CD4-positive, alpha-beta T cell treated with Interleukin-4 for 1 hour (primary cell): ENCODE measurements around the gene KRTAP5-4.
"Not testable (repeated sequence)": the region's sequence is repeated elsewhere in the genome, so short reads cannot be mapped to it uniquely, and the experiment has no call there.

Experiments
- DNase-seq, 2 donors: peaks; one replicate each; pipeline ENCODE4 v3.0.0-alpha.2; 2020 to 2022

KRTAP5-4 gene

DNA sequence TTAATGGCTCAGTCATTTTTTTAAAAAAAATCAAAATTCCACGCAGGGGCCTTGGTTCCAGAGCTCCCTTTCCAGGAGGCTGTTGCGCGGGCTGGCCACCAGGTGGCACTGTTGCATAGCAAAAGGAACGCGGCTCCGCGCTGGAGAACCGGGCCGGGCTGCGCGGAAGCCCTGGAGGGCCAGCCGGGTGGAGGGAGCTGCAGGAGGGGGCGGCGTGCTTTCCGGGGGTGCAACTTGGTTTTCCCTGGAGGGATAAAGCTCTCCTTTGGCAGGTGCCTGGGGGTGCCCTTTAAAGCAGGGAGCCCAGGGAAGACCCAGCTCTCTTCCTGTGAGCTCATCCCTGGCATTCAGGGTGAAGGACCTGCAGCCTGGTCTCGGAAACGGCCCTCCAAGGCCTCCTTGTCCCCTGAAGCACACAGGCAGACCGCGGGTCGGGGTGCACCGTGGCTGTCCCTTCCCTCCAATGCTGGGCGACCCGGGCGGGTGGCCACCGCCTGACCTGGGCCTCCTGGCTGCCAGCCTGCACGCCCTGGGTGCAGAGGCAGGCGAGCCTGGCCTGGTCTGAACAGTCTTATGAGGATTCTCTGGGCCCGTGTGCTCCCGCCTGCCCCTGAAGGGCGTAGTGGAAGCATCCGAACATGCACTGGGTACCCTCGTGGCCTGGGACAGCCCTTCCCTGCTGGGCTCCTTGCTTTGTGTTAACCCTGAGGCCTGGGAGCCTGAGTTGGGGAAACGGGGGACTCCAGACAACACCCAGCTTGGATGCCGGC lies 31.0 kb upstream of the KRTAP5-4 start:
- peak; percentile 71 to 73 for DNase-seq

DNA sequence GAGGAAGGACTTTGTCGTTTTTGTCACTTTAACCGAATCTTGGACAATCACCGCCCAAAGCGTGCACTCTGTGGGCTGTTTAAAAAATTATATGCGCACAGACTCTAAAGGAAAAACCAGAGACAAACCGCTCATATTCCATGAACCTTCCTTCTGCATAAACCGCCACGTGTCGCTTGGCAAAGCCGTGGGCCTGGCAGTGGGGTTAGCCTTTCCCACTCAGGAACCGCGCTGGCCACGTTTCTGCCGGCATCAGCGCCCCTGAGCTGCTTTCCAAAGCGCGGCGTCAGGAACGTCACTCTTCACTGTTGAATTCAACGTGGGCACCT lies 30.5 kb upstream of the KRTAP5-4 start:
- no peak for DNase-seq

DNA sequence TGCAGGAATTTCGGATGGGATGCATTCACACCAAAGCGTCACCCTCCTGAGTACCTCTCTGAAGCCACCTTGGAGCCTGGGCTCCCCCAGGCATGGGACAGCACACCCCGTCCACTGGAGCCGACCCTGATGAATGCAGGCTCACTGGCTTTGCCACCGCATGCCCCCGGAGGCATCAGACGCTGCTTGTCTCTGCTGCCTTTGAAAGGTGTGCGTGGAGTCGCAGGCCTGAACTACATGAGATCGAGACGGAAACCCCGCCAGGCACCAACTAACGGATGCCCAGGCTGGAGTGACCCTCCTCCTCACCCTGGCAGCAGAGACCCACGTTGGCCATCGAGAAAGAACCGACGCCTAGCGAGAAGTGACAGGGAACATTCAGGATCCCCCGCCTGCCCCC lies 30.1 kb upstream of the KRTAP5-4 start:
- DNase-seq, result no peak

DNA sequence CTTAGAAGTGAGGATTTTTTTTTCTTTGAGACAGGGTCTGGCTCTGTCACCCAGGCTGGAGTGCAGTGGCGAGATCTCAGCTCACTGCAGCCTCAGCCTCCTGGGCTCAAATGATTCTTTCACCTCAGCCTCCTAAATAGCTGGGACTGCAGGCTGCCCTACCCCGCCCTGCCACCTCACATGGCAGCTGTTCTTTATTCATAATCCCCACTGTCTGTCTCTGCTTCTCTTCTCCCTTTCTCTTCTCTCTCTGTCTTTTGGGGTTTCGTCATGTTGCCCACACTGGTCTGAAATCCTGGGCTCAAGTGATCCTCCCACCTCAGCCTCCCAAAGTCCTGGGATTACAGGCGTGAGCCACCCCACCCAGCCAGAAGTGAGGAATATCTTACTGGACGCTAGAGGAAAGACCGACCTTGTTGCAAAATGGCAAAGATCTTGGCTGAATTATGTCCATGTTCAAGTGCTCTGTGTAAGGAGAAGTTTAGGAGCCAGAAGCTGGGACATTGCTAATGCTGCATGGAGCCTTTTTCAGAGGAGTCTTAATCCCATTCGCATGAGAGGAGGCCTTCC lies 29.6 kb upstream of the KRTAP5-4 start:
- no peak for DNase-seq

DNA sequence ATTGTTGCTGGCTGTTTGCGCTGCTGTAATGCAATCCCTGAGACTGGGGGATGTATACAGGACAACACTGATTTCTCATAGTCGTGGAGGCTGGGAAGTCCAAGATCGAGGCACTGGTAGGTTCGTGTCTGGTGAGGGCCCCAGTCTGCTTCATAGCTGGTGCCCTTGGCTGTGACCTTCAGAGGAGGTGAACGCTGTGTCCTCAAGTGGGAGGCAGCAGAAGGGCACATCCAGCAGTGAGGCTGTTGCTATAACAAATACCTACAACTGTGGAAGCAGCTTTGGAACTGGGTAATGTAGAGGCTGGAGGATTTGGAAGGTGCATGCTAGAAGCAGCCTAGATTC lies 29.0 kb upstream of the KRTAP5-4 start:
- DNase-seq, result no peak

DNA sequence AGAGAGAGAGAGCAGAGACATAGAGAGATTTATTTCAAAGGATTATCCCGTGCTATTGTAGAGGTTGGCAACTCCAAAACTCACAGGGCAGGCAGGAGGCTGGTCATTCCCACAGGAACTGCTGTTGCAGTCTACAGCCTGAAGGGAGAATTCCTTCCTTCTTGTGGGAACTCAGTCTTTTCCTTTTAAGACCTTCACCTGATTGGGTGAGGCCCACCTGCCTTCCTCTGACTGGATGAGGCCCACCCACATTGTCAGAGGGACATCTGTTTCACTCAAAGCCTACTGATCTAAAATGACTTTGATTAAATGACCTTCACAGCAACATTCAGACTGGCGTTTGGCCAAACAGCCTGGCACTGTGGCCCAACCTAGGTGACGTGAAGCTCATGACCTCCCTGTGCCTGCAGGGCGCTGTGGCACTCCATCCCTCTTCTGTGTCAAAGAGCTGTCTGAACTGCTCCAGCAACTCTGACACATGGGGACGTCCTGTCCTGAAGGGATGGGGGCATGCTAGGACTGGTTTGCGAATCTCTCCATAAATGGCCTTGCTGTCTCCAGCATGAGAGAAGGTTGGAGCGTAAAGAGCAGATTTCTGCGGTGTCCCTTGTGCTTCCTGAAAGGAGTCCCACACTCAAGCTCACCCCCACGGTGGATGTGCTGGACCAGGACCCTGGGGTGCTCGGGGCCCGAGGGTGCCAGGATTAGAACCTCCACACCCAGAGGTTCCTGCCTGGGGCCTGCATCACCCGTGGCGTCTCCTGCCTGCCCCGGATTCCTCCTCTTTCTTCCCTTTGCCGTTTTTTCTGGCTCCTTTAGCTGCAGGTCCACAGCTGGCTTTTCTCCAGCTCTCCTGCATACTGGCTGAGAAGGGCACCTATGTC lies 28.3 kb upstream of the KRTAP5-4 start:
- DNase-seq, result no peak

DNA sequence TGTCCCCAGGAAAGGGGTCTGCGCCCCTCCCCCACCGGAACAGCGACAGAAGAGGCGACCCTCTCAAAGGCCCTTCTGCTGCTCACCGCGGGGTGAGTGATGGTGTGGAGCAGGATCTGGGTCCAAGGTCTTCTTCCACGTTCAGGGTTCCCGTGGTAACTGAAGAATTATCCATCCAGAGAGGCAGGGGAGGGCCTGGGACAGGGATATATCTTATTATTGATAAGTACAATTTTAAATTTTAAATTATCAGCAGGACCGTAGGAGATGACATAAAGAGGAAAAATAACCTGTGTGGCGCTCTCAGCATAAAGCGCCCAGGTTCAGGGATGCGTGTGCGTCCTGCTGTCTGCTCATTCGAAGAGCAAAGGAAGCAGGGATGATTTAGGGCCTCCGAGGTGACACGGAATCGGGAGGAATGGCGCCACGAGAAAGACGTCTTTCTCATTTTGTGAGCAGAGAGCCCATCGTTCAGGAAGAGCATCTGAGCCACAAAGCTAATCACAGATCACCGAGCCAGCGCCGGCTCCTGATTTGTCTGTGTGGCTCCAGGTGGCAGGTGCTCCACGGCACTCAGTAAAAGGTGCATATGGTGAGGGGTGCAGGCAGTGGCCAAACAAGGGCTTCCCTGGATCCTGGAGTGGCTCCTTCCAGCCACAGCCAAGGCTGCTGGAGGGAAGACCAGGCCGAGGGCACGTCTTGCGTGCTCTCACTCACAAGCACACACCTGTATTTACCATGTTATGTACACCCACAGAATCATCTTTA lies 26.9 kb upstream of the KRTAP5-4 start:
- no peak for DNase-seq

DNA sequence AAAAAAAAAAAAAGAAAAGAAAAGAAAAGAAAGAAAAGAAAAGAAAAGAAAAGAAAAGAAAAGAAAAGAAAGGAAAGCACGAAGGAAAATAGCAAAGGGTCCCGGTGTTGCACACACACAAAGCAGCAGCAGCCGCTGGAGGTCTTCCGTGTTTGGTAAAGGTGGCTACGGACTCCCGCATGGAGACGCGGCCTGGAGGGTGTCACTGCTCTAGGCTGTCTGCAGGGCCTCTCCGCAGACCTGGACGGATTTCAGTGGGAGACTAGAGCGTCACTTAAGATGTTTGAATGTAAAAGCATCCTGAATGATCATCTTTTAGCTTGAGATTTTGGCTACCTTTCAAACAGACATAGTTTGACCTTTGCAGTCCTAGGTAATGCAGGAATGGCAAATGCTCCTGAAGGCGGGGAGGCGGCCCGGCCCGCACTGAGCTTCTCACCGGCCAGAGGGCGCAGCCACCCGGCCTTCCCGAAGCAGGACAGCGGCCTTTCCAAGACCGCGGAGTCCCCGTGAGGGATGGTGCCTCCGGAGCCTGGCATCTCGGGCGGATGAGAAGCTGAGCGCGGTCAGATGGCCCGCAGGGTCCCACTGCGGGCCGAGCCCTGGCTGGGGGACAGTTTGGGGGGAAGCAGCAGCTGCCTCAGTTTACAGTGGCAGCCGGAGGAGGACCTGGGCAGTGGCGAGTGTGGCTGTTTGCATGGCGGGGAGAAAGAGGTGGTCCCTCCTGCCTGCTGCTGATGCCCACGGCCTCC lies 26.1 kb upstream of the KRTAP5-4 start:
- no peak for DNase-seq

DNA sequence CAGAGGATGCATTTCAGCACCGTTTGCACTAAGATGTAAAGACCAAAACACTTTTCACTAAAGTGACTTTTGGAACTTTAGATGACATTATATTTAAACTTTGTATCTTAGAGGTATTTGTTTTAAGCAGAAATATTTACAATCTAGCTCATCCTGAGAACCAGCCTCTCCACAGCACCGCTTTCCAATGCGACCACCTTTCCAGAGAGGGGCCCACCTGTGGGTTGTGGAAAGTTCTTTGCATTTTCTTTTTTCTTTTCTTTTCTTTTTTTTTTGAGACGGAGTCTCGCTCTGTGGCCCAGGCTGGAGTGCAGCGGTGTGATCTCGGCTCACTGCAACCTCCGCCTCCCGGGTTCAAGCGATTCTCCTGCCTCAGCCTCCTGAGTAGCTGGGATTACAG lies 24.6 kb upstream of the KRTAP5-4 start:
- DNase-seq, result not testable (repeated sequence)

DNA sequence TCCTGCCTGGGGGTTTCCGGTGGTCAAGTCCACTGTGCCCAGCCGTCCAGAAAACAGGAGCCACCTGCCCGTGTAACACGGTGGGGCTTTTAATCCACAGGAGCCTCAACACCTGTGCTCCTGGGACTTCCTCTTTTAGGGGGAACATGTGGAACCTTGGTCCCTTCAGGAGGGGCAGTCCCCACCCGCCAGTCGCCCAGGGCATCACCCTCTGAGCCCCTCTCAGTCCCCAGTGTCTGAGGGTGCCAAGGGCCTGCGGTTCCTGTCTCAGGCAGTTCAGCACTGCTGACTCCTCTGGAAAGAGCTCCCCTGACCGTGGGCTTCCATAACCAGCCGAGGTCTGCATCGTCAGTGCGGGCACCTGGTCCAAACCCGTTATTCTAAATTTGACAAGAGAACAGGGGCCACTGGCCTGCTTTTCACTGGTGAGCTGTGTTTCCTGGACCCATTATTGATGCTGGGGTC lies 23.5 kb upstream of the KRTAP5-4 start:
- no peak for DNase-seq

DNA sequence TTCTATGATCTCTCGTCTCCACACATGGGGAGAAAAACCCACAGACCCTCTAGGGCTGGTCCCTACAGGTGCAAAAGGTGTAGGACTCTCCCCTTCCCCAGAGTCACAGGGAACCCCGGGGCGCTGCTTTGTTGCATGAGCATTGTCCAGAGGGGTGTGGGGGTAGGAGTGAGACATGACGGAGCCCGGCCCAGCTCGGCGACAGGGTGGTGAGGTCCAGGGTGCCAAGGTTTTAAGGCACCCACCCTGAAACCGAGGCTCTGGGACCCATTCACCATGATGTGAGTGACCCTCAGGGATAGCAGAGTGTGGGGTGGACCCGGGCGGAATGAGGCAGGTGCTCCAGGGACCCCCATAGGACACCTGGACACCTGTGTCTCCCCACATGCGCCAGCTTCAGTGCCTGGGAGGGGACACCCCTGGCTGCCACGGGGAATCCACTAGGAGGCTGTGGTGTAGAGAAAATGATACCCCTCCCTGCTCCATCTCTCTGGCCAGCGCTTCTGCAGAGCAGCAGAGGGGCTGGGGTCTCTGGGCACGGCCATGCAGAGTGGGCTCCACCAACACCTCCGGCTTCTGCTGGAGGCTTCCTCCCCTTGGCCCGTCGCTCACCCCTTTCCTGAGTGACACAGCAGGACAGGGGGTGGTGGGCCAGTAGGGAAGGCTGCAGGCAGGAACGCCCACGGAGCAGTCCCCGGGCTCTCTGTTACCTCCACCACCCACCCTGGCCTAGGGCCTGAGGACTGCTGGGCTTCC lies 22.8 kb upstream of the KRTAP5-4 start:
- no peak for DNase-seq

DNA sequence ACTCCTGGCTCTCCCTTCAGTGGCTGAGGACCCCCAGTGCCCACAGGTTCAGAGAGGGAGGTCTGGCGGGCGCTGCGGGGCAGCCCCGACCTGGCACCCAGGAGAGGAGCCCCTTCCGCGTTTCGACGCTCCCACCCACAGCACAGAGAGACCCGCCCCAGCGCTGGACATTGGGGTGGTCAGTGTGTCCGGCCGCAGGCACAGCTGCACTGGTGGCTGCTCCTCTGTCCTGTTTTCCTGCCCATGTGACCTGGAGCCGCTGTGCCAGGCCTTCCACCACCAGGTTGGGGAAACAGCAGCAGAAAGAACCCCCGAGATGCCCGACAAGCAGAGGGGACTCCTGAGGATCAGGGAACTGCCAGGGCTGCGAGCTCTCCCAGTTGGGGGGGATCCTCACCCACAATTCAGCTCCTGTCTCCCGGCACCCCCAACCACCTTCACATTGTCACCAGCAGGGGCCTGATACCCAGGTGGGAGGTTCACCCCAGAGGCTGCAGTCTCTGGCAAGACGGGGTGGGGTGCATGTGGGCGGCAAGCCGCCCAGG lies 21.3 kb upstream of the KRTAP5-4 start:
- DNase-seq, result no peak

DNA sequence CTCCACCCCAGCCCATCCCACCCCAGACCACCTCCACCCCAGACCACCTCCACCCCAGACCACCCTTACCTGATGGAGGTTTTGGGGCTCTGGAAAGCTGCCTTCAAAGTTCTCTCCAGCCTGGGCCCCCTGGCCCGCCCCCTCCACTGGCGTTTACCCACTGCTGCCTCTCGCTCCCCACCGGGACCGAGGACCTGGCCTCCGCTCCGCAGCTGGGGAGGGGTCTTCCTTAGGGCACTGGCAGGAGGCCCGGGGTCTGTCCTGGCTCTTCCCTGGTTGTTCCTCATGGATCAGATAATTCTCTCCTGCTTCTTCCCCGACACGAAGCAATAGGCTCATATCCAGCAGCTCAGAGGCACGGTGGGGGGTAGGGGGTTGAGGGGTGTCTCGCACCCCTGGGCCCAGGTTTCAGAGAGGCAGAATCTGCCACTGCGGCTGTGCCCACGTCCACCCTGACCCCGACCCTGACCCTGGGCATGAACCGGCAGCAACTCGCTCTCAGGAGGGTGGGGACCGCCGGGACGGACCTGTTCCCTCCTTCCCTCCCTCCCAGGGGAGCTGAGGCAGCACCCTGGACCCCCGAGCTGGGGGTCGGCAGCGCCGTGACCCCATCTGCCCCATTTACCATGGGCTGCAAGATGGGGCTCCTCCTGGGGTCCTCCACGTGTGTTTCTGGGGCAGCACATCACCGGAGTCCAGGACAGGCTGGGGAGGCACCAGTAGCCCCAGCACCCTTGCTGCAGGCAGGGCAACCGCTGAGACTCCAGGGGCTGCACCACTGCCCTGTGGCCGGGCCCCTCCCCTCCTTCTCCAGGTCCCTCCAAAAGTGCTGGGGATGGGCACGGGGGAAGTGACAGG lies 20.6 kb upstream of the KRTAP5-4 start:
- no peak for DNase-seq

DNA sequence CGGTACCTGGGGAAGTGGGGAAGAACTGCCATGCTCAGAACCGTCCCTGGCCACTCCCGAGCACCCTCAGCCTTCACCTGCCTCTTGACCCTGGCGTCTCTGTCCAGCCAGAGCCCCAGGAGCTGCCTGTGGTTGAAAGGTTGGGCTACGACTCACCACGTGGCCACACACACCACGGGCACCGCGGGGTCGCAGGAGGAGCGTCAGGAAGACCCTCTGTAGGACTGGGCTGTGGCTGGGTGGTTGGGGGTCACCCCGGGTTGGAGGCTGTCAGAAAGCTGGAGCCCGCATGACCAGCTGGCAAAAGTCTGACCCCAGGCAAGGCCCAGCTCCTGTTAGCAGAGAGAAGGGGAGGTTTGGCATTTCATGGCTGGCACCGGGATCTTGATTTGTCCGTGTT lies 19.2 kb upstream of the KRTAP5-4 start:
- DNase-seq, result no peak

DNA sequence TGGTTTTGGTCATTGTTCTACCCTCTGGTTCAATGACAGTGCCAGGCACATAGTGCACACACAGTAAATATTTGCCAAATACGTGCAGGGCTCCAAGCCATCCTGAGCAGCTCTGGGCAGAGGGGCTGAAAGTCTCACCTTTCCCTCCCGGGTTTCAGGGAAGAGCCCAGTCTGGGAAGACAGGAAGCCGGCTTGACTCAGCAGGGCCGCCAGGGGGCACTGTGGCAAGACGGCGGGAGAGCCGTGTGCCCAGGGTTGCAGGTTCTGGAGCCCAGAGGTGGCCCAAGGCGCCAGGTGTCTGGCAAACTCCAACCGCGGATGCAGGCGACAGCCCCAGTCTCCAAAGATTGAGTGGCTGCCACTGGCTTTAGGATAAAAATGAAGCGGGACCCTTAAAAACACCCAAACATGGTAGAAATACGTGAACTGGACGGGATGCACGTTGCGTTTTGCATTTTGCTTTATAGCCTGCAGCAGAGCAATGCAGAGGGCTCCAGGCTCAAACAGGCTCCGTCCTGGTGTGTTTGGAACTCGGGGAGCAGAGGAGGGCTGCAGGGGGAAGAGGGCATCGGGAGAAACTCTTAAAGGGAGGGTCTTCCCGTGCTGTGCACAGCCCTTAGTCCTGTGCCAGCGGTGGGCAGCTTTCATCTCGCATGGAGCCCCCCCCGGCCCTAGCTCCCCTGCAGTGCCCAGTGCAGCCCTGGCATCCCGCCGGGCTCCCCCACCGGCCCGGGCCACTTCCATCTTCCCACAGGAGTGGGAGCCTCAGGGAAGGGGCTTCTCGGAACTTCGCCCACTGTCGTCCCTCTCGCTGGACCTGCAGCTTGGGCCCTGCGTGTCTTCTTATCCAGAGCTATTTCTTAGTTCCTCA lies 18.4 kb upstream of the KRTAP5-4 start:
- peak in 1 of 2 donors; percentile 23 for DNase-seq

DNA sequence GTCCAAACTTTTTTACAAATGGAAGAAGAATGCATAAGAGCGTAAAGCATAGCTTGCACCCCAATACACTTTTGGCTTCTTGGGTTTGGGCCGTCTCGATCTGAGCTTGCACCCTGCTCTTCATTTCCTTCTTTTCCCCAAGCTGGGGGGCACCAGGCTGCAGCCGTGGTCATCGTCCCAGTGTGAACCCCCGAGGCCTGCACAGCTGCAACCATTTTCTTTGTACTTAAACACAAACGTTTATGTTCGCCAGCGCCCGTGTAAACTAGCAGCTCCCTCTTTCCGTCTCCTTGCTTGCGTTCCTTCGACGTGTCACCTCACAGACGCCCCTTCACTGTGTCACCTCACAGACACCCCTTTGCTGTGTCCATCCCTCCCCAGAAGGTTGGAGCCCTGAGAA lies 17.7 kb upstream of the KRTAP5-4 start:
- no peak for DNase-seq

DNA sequence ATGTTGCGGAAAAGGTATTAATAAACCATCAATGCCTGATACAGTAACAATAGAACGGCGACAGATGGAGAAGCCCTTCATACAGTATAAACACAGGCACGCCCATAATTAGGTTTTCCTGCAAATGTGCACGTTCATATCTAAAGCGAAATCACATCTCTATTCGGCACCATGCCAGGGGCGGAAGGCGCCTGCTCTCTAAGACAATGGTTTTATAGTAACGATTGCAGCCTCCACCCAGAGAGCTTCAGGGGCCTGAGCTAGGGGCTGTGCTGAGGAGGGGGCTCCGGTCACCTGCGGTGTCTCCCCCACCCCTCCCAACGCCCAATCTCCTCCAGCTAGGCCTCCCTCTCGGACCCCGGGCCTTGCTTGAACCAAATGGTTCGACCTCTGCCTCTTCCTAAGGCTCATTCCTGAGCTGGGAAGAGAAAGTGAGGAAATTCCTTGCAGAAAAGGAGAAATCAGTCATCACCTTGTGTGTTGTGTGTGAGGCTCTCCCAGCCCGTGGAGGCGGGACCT lies 17.2 kb upstream of the KRTAP5-4 start:
- no peak for DNase-seq

DNA sequence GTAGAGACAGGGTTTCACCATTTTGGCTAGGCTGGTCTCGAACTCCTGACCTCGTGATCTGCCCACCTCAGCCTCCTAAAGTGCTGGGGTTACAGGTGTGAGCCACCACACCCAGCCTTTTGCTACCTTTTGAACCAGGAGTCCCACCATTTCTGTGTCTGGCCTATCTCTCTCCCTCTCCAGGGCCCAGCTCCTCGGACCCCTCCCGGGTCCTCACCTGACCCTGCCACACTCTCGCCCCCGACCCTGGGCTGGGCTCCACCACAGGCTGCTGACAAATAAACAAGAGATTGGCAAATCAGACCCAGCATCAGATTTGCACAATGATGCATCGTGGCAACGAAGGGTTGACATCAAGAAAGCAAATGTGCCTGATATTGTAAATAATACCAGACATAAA lies 16.4 kb upstream of the KRTAP5-4 start:
- DNase-seq, result no peak

DNA sequence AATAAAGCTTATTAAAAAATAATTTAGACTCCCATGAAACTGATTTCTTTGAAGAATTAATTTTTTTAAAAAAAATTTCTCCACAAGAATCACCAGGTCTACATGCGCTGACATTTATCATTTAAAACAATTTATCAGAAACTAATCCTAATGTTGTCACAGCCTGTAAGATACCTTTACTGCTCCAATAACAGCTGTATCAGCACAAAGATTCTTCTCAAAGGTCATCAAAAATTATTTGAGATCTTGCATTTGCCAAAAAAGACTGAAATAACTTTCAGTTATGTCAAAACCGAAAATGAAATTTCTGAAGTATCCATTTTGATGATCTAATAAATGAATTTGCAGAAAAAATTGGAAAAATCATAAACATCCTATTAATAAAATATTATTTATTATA lies 15.7 kb upstream of the KRTAP5-4 start:
- no peak for DNase-seq
